ENCODE measurements around the gene FADD. TPM values are rescaled to one million over a fixed set of nuclear protein-coding genes. Genes with fewer than 3 reads are reported as not detected.

Gene FADD
- polyA plus RNA-seq, 1 donor (not counting 4 experiments of a cell fraction or from before 2014, with no cell fraction given), result 33.7 TPM

DNA sequence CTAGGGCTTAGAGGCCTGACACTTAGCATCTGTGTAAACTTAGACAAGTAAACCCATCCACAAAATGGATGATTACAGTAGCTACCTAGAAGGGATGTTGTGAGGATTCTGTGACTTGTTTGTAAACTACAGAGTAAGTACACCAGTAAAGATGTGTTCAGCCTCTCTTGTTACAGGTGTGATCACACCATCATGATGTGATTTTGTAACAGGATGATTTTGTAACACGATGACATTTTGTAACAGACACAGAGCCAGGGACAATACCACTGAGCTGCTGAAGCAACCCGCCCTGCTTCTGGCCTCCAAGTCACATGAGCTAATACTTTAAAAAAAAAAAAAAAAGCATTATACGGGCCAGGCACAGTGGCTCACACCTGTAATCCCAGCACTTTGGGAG lies 17.0 kb downstream of the FADD start:
- no peaks in the 10 kb centered on the region for H3K4me1 ChIP-seq (ENCODE audit: control insufficient read depth, extremely low read depth, insufficient read depth, low read length)
- FAIRE-seq (no peak), DNase-seq (ENCODE audit: low read depth, low spot score) (no peak)
- H3K36me3 ChIP-seq (ENCODE audit: control insufficient read depth in 2 of 2, extremely low read depth in 1 of 2, insufficient read depth in 2 of 2, low read length in 2 of 2), result no peaks in the 10 kb centered on the region
- H3K9me1 ChIP-seq (ENCODE audit: control insufficient read depth, extremely low read depth, insufficient read depth, low read length), result no peaks in the 10 kb centered on the region
- H3K4me3 ChIP-seq (ENCODE audit: control insufficient read depth in 2 of 3, extremely low read depth in 1 of 3, insufficient read depth in 2 of 3, low read depth in 1 of 3, low read length in 3 of 3), result no peak overlapping the region
- H2AFZ ChIP-seq (ENCODE audit: control insufficient read depth, low read length), result no peak overlapping the region
- H4K20me1 ChIP-seq (ENCODE audit: control insufficient read depth, extremely low read depth, insufficient read depth, low read length), result no peaks in the 10 kb centered on the region
- TF ChIP-seq EZH2 (IDR thresholded peaks at IDR 0.05; ENCODE audit: low read length), result no peak
- TF ChIP-seq, protein P1, sequence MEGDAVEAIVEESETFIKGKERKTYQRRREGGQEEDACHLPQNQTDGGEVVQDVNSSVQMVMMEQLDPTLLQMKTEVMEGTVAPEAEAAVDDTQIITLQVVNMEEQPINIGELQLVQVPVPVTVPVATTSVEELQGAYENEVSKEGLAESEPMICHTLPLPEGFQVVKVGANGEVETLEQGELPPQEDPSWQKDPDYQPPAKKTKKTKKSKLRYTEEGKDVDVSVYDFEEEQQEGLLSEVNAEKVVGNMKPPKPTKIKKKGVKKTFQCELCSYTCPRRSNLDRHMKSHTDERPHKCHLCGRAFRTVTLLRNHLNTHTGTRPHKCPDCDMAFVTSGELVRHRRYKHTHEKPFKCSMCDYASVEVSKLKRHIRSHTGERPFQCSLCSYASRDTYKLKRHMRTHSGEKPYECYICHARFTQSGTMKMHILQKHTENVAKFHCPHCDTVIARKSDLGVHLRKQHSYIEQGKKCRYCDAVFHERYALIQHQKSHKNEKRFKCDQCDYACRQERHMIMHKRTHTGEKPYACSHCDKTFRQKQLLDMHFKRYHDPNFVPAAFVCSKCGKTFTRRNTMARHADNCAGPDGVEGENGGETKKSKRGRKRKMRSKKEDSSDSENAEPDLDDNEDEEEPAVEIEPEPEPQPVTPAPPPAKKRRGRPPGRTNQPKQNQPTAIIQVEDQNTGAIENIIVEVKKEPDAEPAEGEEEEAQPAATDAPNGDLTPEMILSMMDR (optimal IDR thresholded peaks at IDR 0.05 in 1 of 3, IDR thresholded peaks at IDR 0.05 in 1 of 3, conservative IDR thresholded peaks at IDR 0.05 in 1 of 3; ENCODE audit: extremely low read depth in 1 of 3, insufficient read depth in 2 of 3, low read length in 3 of 3), result no peak
- H3K4me2 ChIP-seq (ENCODE audit: control insufficient read depth, extremely low read depth, insufficient read depth, low read depth, low read length), result no peak overlapping the region
- H3K9me3 ChIP-seq (ENCODE audit: control insufficient read depth, low read depth, low read length), result no peaks in the 10 kb centered on the region
- no peaks in the 10 kb centered on the region for H3K79me2 ChIP-seq (ENCODE audit: control insufficient read depth, insufficient read depth, low read length)
- H3K27me3 ChIP-seq (ENCODE audit: control insufficient read depth, extremely low read depth, insufficient read depth, low read length), result peaks cover 4% of the 10 kb centered on the region
- dilution Hi-C loops (cut with MboI; ENCODE audit: extremely low pct_ligation_motif_present, low sequenced_read_pairs), result no loop called here
- no peak overlapping the region for H3K27ac ChIP-seq (ENCODE audit: control insufficient read depth, insufficient read depth, low read length)
- H3K9ac ChIP-seq (ENCODE audit: control insufficient read depth, extremely low read depth, insufficient read depth, low read length), result no peak overlapping the region

DNA sequence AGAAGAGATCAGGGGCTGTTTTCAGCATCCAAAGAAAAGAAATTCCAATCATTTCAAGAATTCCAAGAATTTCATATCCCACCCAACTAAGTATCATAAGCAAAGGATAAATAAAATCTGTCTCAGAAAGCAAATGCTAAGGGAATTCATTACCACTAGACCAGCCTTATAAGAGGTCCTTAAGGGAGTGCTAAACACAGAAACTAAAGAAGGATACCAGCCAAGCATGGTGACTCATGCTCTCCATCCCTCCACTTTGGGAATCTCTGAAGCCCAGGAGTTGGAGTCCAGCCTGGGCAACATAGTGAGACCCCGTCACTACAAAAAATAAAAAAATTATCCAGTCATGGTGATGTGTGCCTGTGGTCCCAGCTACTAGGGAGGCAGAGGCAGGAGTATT lies 17.8 kb downstream of the FADD start:
- Histone ChIP-seq H3K9ac (ENCODE audit: control insufficient read depth, extremely low read depth, insufficient read depth, low read length) (no peak overlapping the region), H3K36me3 (ENCODE audit: control insufficient read depth in 2 of 2, extremely low read depth in 1 of 2, insufficient read depth in 2 of 2, low read length in 2 of 2) (no peaks in the 10 kb centered on the region), H3K4me3 (ENCODE audit: control insufficient read depth in 2 of 3, extremely low read depth in 1 of 3, insufficient read depth in 2 of 3, low read depth in 1 of 3, low read length in 3 of 3) (no peak overlapping the region), H2AFZ (ENCODE audit: control insufficient read depth, low read length) (no peak overlapping the region), H3K9me3 (ENCODE audit: control insufficient read depth, low read depth, low read length) (no peaks in the 10 kb centered on the region), H3K4me1 (ENCODE audit: control insufficient read depth, extremely low read depth, insufficient read depth, low read length) (no peaks in the 10 kb centered on the region), H4K20me1 (ENCODE audit: control insufficient read depth, extremely low read depth, insufficient read depth, low read length) (no peaks in the 10 kb centered on the region), H3K79me2 (ENCODE audit: control insufficient read depth, insufficient read depth, low read length) (no peaks in the 10 kb centered on the region), H3K27ac (ENCODE audit: control insufficient read depth, insufficient read depth, low read length) (no peak overlapping the region), H3K4me2 (ENCODE audit: control insufficient read depth, extremely low read depth, insufficient read depth, low read depth, low read length) (no peak overlapping the region), H3K9me1 (ENCODE audit: control insufficient read depth, extremely low read depth, insufficient read depth, low read length) (no peaks in the 10 kb centered on the region), H3K27me3 (ENCODE audit: control insufficient read depth, extremely low read depth, insufficient read depth, low read length) (peaks cover 9% of the 10 kb centered on the region)
- FAIRE-seq, result no peak
- dilution Hi-C loops (cut with MboI; ENCODE audit: extremely low pct_ligation_motif_present, low sequenced_read_pairs), result no loop called here
- DNase-seq (ENCODE audit: low read depth, low spot score), result no peak
- no peak for TF ChIP-seq EZH2 (IDR thresholded peaks at IDR 0.05; ENCODE audit: low read length)
- TF ChIP-seq, protein P1 (optimal IDR thresholded peaks at IDR 0.05 in 1 of 3, IDR thresholded peaks at IDR 0.05 in 1 of 3, conservative IDR thresholded peaks at IDR 0.05 in 1 of 3; ENCODE audit: extremely low read depth in 1 of 3, insufficient read depth in 2 of 3, low read length in 3 of 3), result no peak

Measured in keratinocyte (primary cell).